ENCODE data around the gene RBM26. TPM values are rescaled to one million over a fixed set of nuclear protein-coding genes. Genes with fewer than 3 reads are reported as not detected.

RBM26 gene
- total RNA-seq, 1 experiment from 2014 or later: 39.1 TPM

- DNase-seq (ENCODE audit: extremely low read depth, low read depth): no peak
Observed at GRCh38 chr13:79349011-79349410, 57.0 kb downstream of the RBM26 start.

GRCh38 chr13:79346300-79346914 is 59.6 kb downstream of the RBM26 start:
- no peak for DNase-seq (ENCODE audit: extremely low read depth, low read depth)

GRCh38 chr13:79341202-79341601 is 64.9 kb downstream of the RBM26 start:
- no peak for DNase-seq (ENCODE audit: extremely low read depth, low read depth)

GRCh38 chr13:79340490-79340889 is 65.6 kb downstream of the RBM26 start:
- DNase-seq (ENCODE audit: extremely low read depth, low read depth): no peak

GRCh38 chr13:79338343-79338742 is 67.7 kb downstream of the RBM26 start:
- no peak for DNase-seq (ENCODE audit: extremely low read depth, low read depth)

- no peak for DNase-seq (ENCODE audit: extremely low read depth, low read depth)
Observed at GRCh38 chr13:79336966-79337365, 69.1 kb downstream of the RBM26 start.

- no peak for DNase-seq (ENCODE audit: extremely low read depth, low read depth)
Observed at GRCh38 chr13:79328510-79328909, 77.5 kb downstream of the RBM26 start.

- DNase-seq (ENCODE audit: extremely low read depth, low read depth): no peak
Observed at GRCh38 chr13:79320433-79320832, 85.6 kb downstream of the RBM26 start.

GRCh38 chr13:79318664-79319063 is 87.4 kb downstream of the RBM26 start:
- no peak for DNase-seq (ENCODE audit: extremely low read depth, low read depth)

GRCh38 chr13:79317856-79318255 is 88.2 kb downstream of the RBM26 start:
- DNase-seq (ENCODE audit: extremely low read depth, low read depth): no peak

- no peak for DNase-seq (ENCODE audit: extremely low read depth, low read depth)
Observed at GRCh38 chr13:79314652-79315051, 91.4 kb downstream of the RBM26 start.

GRCh38 chr13:79312340-79312855 is 93.7 kb downstream of the RBM26 start:
- no peak for DNase-seq (ENCODE audit: extremely low read depth, low read depth)

GRCh38 chr13:79311386-79311785 is 94.7 kb downstream of the RBM26 start:
- no peak for DNase-seq (ENCODE audit: extremely low read depth, low read depth)

GRCh38 chr13:79309690-79310089 is 96.4 kb downstream of the RBM26 start:
- no peak for DNase-seq (ENCODE audit: extremely low read depth, low read depth)

GRCh38 chr13:79307866-79308298 is 98.2 kb downstream of the RBM26 start:
- no peak for DNase-seq (ENCODE audit: extremely low read depth, low read depth)

GRCh38 chr13:79307433-79307861 is 98.6 kb downstream of the RBM26 start:
- no peak for DNase-seq (ENCODE audit: extremely low read depth, low read depth)

- no peak for DNase-seq (ENCODE audit: extremely low read depth, low read depth)
Observed at GRCh38 chr13:79306650-79307049, 99.4 kb downstream of the RBM26 start.

GRCh38 chr13:79297128-79297527 is 108.9 kb downstream of the RBM26 start:
- DNase-seq (ENCODE audit: extremely low read depth, low read depth): no peak

- no peak for DNase-seq (ENCODE audit: extremely low read depth, low read depth)
Observed at GRCh38 chr13:79295906-79296706, 109.9 kb downstream of the RBM26 start.

GRCh38 chr13:79290595-79291244 is 115.3 kb downstream of the RBM26 start:
- DNase-seq (ENCODE audit: extremely low read depth, low read depth): no peak

GRCh38 chr13:79289571-79289970 is 116.5 kb downstream of the RBM26 start:
- DNase-seq (ENCODE audit: extremely low read depth, low read depth): no peak
